GM21367 (cell line): Measurements from ENCODE around the gene LMO7.
"Not testable (repeated sequence)": the region's sequence is repeated elsewhere in the genome, so short reads cannot be mapped to it uniquely, and the experiment has no call there.

ENCODE experiments used
- ATAC-seq: cut with Tn5 transposase; IDR thresholded peaks from one replicate; pipeline ENCODE4 v1.9.1; 2021; ENCODE audit not compliant: unreplicated experiment

The LMO7 gene

DNA sequence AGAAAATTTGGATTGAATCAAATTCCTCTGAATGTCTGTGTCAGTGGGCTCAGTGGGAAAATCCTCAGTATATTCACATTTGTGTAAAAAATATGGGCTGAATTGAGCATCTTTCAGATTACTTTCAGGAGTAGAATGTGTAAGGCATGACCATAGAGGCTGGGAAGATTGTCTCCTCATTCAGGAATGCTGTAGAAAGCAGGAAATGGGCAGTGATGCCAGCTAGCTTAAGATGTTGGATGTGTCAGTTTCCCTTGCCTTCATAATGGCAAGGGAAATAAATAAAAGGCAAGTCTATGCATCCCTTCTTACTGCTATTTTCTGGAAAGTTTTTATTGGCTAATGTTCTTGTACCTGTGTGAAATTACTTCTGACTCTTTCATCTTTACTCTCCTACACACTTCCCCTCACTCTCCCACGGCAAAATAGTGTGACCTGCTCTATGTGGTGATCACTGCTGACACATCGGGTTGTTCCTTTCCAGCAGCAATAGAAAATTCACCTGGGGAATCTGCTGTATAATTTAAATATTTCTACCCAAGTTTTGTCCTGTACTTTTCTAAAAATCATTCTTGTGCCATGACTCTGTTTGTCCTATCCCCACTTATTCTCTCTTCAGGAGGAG is 103.2 kb downstream of the LMO7 start:
- ATAC-seq = peak; percentile 48

DNA sequence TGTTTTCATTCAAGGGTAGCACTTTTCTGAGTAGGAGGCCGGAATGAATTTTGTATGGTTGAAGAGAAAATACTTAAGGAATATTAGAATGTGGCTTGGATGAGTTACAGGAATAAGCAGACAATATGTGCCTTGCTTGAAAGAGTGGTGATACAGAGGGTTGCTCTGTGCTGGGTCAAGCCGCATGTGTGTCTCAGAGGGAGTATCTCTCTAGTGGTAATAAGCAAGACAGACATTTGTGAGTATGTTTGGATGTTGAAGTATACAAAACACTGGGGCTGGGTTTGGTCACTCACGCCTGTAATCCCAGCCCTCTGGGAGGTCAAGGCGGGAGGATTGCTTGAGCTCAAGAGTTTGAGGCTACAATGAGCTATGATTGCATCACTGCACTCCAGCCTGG is 103.9 kb downstream of the LMO7 start:
- no peak for ATAC-seq

DNA sequence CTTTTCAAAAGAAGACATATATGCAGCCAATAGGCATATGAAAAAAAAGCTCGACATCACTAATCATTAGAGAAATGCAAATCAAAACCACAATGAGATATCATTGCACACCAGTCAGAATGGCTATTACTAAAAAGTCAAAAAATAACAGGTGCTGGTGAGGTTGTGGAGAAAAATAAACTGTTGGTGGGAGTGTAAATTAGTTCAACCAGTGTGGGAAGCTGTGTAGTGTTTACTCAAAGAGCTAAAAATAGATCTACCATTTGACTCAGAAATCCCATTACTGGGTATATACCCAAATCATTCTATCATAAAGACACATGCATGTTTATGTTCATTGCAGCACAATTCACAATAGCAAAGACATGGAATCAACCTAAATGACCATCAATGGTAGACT is 106.9 kb downstream of the LMO7 start:
- ATAC-seq = not testable (repeated sequence)

DNA sequence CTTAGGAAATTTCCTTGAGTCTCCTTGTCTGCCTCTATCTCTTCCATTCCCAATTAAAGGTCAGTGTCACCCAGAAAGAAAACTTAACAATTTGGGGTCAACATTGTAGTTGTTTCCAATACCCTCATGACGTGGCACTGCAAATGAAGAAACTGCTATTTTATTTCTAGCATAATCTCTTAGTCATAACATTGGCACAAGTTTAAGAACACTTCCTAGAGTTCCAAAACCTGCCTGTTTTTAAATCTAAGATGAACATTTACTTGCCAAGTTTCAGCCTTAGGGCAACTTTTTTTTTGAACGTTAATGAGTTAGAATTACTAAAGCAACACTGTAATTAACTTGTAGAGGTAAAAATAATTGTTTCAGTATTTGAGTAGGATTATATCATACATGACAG is 108.0 kb downstream of the LMO7 start:
- no peak for ATAC-seq

DNA sequence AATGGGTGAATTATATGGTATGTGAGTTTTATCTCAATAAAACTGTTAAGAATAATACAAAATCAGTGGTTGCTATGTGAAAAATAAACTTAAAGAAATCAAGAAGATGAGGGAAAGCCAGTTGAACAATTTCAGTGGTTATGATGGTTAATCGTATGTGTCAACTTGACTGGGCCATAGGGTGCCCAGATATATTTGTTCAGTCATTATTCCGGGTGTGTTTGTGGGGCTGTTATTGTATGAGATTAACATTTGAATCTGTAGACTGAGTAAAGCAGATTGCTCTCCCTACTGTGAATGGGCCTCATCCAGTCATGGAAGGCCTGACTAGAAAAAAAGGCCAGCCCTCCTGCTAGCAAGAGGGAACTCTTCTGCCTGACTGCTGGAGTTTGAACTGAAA is 109.3 kb downstream of the LMO7 start:
- ATAC-seq = no peak

DNA sequence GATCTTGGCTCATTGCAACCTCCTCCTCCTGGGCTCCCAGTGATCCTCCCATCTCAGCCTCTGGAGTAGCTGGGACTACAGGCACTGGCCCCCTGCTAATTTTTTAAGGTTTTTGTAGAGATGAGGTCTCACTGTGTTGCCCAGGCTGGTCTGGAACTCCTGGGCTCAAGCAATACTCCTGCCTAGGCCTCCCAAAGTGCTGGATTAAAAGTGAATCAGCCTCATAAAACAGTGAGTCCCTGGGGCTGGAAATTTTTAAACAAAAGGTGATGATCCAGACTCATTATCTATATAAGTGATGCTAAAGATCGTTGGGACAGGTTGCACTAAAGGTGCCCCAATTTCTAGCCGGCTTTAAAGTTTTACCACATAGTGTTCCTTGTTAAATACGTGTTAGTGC is 112.7 kb downstream of the LMO7 start:
- no peak for ATAC-seq

DNA sequence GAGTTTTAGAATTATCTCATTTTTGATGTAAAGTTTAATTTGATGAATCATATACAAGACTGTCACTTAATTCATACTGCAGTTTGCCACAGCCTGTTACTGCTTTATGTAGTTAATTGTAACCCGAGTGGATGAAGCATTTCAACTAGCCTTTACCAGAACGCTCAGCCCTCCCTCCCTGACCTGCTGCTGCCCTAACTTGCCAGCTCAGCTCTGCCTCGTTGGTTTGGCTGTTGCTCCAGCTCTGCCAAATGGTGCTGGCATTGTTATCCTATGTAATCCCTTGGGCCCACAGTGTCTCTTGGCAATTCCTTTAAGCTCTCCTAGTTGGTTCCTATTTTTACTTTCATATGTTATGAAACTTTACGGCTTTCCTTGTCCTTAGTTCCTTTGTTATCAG is 113.3 kb downstream of the LMO7 start:
- ATAC-seq = no peak

DNA sequence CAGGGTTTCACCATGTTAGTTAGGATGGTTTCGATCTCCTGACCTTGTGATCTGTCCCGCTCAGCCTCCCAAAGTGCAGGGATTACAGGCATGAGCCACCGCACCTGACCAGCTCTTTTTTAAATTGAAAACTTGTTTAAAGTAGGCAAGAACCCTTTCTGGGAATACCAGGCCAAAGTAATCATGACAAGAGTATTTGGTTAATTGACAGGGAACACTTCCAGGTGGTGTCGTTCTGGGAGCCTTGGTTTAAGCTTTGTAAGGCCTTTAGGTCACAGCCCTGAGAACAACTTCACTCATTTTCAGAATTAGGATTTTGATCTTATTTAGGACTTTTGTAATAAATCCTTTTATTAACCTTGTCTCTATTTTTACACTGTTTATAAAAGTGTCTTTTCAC is 115.2 kb downstream of the LMO7 start:
- ATAC-seq = no peak

DNA sequence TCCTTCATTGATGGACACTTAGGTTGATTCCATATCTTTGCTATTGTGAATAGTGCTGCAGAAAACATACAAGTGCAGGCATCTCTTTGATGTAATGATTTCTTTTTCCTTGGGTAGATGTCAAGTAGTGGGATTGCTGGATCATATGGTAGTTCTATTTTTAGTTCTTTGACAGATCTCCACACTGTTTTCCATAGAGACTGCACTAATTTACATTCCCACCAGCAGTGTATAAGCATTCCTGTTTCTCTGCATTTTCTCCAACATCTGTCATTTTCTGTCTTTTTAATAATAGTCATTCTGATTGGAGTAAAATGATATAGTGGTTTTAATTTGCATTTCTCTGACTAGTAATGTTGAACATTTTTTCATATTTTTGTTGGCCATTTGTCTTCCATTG is 116.7 kb downstream of the LMO7 start:
- ATAC-seq = no peak

DNA sequence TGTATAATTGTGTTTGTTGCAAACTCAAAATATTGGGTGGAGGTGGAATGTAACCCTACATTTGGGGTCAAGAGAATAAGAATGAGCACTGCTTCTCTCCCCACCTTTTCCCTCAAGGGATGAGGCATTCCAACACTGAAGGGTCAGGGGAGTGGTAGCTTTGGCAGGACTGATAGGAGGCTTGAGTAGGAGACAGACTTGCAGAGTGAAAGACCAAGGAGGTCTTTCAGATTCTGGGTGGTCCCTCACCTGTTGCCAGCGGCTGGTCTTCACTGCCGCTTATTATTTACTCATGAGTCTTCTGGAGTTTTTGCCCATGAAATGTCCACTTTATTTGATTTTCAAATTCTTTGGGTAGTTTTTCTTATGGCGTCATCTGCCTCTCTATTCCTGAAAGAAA is 118.8 kb downstream of the LMO7 start:
- no peak for ATAC-seq

DNA sequence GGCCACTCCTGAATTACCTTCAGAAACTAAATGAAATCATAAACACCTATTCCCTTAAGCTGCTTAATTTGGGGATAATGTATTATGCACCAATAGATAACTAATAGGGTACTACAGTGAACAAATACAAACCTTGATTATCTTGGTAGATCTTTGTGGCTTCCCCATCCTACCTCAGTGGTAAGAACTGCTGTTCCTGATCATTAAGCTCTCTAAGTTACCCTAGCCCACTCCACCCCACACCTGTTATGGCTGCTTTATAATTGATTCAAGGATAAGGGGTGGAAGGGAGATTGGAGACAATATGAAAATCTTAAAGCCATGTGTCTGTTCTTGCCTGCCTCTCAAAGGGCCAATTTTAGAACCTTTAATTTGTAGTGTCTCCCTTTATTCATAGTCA is 121.2 kb downstream of the LMO7 start:
- no peak for ATAC-seq

DNA sequence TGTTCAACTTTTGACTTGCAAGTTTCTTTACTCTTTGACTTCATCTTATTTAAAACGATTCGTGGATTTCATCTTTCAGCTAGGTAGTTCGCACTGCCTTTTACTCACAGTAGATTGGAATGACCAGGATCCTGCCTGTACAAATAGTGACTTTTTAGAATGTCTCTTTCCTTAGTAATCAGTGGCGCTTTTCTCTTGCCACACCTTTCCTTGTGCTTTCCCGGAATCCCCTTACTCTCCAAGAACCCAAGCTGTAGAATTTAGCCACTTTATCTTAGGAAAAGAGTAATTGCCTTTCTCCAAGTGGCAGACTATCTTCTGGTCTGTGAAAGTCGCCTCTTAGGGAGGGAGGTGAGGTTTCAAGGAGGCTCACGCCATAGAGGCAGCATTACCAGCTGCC is 123.4 kb downstream of the LMO7 start:
- ATAC-seq = no peak

DNA sequence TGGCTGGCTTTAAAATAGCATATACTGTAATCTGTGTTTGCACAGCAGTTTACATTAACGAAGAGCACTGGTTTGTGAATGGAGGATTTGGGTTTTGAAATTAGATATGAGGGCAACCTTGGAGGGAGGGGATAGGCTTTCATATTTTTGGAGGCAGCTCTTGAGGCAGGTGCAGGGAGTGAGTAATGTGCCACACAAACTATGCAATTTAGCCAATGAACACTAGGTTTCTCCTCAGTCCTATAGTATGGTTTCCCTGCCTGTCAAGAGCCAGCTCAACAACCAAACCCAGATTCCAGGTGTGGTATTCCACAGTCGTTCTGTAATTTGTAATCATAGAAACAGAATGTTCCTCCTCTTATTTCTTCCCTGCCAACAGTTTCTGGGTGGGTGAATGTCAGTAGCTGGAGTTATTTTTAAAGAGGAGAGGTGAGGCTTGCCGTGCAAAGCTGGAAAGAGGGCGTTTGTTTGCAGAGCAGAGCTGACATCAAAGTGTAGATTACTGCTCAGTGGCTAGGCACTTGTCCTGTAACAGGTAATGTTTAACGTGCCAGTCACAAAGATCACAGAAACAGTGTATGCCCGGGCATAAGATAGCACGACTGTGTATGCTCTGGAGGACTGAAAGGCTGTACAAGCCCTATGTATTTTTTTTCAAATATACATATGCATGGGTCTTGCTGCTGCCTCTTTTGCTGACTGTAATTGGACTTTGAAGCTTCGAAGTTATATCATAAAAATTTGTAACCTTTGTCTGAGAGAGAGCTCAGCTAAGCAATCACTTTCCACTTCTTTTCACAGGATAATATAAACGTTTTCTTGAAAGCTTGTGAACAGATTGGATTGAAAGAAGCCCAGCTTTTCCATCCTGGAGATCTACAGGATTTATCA is 124.2 kb downstream of the LMO7 start:
- peak; percentile 40 for ATAC-seq

DNA sequence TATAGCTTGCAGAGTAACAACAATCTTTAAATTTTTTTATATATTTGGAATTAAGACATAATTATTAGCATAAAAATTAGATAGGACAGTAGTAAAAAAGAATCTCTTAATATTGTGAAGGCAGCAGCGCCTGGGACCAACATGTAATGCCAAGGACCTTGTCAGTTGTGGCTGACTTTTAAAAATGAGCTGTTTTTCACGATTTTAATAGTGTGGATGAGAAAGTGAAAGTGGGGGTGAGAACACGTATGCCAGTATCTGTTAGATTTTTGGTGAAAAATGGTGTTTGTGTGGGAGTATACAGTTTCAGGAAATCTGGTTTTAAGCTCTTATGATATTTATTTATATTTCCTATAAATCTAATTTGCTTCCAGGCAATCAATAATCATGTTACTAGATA is 125.2 kb downstream of the LMO7 start:
- no peak for ATAC-seq

DNA sequence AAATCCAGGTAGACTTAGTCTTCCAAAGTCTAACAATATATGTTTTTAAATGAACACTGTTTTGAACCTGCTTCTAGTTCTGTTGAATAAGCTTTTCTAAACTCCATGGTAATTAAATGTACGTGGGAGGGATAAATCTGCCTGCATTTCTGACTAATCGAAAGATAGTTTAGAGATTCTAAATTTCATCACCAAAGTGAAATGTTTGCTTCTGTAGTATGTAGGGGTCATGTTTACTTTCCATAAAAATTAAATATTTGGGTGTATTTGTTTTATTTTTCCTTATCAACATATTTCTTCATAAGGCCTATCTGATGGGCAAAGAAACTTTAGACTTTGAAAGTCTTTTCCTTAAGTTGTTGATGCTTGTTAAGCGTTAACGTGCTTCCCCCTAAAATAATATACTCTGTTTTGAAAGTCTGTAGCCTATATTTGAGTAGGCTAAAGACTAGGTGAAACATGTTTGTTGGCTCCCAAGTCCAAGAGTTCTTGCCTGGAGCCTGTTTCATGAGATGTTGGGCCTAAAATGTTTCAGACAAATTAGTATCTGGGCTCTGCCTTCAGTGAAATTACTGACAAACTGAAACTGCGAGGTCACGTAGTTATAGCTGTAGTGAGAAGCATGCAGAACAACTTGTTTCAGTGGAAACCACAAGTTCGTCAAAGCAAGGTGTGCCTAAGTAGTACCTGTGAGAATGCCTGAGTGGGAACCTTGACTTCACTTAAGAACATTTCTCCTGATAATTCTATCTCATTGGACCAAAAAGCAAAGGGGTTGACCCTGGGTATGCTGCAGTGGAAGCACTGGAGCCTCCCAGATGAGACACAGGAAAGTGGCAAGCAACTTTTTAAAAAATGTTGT is 126.2 kb downstream of the LMO7 start:
- ATAC-seq = peak; percentile 95

DNA sequence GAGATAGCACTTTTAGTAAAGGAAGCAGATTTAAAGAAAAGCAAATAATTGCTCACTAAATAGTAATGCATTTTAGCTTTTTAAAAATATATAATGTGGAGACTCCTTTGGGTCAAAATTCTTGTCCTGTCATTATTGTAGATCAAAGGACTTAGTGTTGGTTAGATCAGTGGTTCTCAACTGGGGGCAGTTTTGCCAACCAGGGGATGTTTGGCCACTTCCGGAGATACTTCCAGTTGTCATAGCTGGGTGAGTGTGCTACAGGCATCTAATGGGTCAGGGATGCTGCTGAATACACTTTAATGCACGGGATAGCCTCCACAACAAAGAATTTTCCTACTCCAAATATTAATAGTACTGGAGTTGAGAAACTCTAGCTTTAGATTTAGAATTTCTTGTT is 126.8 kb downstream of the LMO7 start:
- ATAC-seq = no peak

DNA sequence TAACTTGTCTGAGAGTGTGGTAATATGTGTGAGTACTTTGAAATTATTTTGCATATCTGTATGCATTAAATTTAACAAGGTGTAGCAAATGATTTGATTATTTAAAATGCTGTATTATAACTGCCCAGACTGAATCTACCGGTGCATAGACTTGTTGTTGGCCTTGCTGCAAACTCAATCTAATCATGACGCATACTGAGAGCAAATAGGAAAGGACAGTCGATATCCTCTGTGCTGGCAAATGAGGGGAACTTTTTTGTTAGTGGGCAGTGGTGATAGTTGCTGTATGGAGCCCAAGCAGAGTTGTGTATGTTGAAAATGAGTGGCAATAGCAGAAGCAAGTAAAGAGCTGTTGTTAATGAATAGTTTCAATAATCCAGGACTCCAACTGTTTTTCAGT is 127.4 kb downstream of the LMO7 start:
- no peak for ATAC-seq

DNA sequence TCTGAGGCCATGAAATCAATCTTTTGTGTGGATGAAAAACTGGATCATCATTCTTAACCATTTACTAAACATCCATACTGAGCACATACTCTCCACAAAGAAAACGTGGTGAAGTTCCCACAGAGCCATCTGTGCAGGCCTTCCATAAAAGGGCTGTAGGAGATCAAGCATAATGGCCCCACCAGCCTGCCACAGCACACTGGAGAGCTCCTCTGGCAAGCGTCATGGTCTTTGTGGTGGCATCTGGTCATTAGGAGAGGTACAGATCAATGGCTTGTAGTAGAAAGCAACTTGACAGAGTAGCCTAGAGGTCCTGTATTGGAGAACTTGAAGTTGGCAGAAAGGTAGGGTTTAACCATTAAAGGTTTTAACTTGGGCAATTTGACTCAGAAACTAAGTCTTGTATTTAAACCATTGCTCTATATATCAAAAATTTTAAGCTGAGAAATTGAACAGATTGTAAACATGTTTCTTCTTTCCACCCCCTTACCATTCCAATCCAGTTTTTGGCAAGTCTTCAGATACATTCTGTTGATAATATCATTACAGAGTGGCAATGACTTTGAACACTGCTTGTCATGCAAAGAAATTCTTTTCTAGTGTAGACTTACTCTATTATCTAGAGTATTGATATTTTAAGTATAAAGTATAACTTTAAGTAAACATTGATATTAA is 128.3 kb downstream of the LMO7 start:
- no peak for ATAC-seq

DNA sequence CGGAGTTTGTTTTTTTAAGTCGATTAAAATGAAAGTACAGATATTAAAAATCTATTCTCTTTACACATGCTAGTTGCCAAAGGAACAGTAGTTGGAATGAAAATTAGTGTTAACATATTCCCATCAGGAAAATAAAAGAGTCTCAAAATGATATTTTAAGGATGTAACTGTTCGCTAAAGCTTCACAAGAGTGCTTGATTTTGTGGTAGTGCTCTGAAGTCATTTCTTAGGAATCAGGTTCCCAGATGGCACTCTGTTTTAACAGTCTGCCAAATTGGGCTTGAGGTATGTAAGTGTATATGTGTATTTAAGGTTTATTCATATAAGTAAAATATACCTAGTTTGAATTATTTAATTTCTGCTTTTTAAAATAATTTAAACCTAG is 128.8 kb downstream of the LMO7 start:
- no peak for ATAC-seq

DNA sequence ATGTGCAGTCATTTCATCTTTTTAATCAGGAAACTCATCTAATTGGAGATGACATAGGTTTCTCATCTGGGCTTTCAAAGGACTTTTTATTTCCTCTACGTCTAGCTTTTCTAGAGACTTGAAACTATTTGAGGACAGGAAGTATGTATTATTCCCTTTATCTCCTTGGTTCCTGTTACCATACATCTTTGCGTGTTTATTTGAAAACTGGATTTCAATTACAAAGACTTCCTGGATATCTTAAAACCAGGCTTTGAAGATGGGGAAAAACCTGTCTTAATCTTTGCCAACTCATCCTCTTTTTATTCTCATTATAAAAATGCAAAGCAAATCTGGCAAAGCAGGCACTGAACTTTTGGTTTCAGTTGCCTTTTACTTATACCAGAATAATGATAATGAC is 130.5 kb downstream of the LMO7 start:
- ATAC-seq = no peak
